Activated naive CD4-positive, alpha-beta T cell (primary cell): ENCODE results near the gene BANF2.
"Not testable (repeated sequence)": the region's sequence is repeated elsewhere in the genome, so short reads cannot be mapped to it uniquely, and the experiment has no call there.

Source experiments
- DNase-seq, 4 experiments: peaks; one replicate each; lab custom pipeline; 2025; lab: John Stamatoyannopoulos, UW

BANF2 gene

DNA sequence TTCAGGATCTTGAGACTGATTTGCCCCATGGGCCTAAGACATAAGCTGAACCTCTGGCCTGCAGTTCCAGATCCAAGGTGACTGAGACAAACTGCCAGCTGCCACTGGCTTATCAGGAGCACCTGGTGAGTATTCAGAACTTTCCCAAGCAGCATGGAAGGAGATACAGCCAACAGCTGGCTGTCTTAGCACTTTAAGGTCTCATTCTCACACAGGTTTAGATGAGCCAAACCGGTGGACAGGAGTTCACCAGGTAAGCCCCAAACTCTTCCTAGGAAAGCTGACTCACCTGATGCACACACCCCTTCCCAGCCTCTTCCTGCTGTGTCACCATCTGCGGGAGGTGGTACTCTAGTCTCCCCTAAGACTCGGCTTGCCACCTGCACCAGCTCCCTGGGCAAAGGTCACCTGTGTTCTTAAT lies at the start of gene BANF2:
TSS of gene BANF2 (plus strand) at position 36 of the 421 bp plus-strand sequence. CDS start 25,060 bp downstream, outside the sequence.
- no peak for DNase-seq

DNA sequence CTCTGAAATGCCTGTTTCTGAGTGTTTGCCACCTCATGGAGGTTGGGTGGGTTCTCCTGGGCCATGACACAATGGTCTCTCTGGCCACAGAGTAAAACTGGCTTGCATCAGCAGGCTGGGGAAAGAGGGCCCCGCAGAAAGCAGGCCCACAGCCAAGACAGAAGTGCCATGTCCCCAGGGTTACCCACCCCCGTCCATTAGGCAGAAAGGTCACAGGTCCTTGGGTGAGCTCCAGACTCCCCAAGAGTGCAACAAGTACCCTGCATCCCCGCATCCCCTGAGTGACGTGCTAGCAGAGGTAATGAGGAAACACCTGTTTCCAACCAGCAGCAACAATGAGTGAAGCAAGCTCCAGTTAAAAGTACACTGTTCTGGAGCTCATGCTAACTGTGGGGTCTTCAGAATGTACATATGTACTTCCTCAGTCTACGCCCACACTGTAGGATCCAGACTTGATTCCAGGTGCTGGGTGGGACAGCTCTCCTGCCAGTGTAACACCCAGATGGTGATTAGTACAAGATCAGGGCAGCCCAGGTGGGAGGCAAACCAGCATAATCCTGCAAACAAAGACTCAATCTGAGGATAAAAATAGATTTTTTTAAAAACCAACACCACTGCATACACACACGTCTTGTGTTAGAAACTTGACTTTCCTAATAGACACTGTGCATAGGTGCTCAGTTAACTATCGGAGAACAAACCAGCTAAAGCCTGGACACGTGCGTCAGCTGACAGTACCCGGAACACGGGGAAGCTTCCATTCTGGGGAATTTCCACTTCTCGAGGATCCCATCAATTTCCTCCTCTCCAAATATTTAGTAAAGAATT lies 49.3 kb upstream of the BANF2 start:
- no peak for DNase-seq

DNA sequence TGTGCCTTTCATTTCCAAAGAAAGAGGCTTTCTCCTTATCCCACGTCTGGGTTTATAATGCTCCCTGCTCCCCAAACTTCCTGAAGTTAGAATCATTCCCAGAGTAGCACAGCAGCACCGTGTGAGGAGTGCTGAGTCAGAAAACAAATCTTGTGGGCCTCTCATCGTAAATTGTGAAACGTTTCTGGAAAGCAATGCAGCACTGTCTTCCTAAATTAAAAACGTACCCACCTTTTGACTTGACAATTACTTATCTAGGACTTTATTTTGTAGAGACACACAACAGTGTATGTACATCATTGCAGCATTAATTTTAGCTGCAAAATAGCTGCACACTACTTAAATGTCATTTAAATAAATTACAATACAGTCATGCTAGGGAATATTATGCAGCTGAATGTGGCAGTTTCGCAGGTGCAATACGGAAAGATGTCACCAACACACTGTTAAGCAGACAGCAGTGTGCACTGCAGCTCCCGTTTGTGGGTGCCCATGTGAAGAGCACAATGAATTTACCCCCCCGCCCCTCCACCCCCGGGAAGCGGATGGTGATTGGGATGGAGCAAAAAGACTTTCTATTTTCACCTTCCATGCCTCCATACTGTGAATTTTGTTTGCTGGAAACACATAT lies 48.5 kb upstream of the BANF2 start:
- no peak for DNase-seq

DNA sequence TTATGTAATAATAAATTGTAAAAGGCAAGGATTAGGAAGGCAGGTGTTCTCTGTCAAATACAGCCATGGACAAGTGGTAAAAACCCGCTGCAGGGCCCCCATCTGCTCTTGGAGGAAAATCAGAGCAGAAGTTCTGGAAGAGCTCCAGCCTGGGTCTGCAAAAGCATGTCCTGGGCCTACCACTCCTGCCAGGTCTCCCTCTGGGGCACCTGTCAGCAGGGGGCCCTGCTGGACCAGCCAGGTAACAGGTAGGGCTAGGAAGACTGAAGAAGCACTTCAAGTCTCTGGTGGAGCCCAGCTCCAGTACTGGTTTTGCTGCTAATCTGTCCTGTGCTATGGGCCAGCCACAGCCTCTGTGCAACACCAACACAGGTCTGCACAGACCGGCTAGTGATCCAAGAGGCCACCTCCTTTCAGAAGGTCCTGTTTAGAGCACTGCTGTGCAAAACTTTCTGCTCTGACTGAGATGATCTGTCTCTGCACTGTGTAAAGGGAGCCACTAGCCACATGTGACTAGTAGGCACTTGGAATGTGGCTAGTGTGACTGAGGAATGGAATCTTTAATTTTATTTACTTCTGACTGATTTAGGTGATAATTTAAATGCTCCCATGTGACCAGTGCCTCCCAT lies 47.9 kb upstream of the BANF2 start:
- no peak for DNase-seq

DNA sequence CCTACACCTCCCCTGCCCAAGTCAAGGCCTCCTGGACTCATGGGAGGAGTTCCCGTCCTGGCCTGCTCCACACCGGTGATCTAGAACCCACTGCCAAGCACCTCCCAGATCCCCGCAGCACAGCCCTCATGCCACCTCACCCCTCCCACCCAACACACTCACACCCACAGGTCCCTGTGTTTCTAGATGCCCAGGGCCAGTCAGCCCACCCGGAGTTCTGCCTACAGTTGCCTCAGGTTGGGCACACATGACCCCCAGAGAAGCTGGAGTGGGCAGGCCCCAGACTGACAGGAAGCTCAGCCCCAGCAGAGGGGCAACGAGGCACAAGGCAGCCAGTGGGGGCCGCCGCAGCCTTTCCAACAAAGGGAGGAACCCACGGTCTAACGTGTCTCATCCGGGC lies 47.4 kb upstream of the BANF2 start:
- DNase-seq = no peak

DNA sequence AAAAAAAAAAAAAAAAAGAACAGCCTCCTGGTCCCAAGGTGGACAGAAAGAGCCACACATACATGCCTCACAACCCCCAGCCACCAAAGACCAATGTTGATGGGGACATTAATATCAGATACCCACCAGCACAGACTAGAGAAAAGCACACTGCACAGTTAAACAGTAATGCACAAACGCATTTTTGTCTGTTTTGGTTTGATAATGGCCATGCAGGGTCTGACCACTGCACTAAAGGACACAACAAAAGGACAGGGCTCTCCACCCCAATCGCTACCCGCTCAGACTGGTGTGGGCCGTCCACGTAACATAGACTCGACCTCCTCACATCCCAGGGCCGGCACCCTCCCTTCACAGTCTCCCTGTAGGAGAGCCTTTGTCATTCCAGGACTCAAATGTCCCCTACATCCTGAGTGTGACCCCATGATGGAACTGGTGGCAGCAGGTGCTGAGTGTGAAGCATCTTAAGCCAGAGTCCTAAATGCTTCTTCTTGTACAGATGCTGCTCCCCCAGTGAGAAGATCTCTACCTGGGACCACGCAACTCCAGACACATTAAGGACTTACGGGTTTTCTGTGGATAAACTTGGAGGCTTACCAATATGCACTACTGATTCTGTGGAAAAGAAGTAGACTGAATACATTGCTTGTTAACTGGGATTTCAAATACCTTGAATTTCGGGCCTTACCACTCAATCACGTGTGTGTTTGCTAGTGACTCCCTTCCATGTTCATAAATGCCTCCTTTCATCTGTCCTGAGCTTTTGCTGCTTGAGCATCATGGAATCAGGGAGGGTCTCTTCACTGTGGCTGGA lies 45.7 kb upstream of the BANF2 start:
- no peak for DNase-seq

DNA sequence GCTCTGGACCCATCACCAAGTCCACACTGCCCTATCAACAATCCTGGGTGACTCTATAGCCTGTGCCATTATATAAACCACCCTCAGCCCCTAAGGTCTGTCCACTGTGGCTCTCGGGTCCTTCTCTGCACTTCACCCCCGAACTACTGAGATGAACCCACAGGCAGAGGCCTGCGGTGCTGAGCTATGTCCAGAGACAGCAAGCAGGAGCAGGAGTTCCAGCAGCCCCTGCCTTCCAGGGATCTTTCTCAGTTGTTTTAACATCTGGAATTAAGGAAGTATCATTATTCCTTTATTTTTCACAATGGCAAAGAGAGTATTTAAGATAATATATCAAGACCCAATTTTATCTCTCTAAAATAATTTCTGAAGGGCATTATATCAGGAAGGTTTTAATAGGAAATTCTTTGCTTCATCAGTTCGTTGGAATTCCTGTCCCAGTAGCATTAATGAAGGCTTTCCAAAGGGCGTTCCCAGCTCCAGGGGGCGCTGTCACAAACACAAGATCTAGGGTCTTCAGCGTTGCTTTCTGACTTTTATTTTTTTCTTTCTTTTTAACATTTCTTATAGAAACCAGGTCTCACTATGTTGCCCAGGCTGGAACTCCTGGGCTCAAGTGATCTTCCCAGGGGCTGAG lies 45.0 kb upstream of the BANF2 start:
- DNase-seq = no peak

DNA sequence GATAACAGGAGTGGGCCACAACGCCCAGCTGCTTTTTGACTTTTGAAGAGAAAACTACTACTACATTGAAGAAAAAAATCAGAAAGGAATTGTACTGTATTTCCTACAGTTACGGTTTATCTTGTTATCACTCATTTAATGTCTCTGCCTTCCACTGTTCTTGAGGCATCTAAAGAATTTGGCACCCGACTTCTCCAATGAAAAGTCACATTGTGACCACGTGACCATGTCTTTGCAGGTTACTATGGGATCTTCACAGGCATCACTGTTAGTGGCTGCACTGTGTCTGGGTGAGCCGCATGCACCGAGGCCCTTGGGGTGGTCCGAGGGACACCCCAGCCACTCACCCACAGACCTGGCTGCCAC lies 44.5 kb upstream of the BANF2 start:
- no peak for DNase-seq

DNA sequence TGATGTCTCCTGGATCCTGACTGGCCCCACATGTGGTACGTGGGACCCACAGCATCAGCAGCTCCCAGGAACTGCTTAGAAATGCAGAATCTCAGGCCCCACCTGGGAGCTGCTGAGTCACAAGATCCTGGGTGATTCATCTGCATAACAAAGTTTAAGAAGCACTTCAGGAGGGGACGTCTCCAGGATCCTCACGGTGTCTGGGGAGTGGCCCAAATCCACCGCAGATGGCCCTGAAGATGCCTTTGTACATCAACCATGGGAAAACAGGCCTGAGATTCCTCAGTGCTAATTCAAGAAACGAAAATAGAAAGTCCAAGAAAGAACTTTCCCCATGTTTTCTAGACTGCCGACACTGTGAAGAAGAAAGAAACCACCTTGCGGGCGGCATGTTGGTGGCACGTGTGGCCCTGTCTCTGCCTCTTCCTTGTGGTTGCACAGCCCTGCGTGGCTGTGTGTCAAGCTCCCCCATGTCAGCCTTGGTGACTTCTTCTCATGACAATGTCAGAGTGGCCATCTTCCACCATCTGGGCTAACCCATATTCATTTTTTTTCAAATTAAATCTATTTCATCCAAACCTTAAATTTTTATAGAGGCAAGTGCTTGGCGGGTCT lies 43.8 kb upstream of the BANF2 start:
- no peak for DNase-seq

DNA sequence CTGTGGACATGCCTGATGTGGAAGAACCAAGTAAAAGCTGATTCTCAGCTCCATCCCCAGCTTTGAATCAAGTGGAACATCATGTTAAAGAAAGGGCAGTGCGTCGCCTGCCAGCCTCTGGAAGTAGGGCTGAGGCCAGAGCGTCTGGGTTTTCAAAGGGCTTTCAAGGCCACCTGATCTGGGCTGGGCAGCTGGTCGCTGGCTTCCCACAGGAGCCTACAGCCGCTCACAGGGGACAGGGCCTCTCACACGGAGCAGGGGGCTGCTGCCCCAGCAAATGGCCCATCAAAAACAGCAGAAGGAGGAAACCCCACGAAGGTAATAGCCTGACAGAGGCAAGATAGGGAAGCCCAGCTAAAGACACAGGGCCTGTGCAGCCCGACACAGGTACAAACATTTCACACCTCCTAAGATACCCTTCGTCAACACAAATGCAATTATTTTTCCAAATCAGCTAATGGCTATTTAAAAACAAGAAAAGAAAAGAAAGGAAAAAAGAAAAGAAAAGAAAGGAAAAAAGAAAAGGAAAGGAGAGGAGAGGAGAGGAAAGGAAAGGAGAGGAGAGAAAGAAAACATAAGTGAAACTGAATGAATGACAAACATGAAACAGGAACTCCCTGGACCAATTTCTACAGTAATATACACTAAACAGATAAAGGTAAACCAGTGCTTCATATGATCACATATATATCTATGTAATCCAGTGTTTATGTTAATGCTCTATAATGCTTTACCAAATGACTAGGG lies 42.5 kb upstream of the BANF2 start:
- DNase-seq = no peak

DNA sequence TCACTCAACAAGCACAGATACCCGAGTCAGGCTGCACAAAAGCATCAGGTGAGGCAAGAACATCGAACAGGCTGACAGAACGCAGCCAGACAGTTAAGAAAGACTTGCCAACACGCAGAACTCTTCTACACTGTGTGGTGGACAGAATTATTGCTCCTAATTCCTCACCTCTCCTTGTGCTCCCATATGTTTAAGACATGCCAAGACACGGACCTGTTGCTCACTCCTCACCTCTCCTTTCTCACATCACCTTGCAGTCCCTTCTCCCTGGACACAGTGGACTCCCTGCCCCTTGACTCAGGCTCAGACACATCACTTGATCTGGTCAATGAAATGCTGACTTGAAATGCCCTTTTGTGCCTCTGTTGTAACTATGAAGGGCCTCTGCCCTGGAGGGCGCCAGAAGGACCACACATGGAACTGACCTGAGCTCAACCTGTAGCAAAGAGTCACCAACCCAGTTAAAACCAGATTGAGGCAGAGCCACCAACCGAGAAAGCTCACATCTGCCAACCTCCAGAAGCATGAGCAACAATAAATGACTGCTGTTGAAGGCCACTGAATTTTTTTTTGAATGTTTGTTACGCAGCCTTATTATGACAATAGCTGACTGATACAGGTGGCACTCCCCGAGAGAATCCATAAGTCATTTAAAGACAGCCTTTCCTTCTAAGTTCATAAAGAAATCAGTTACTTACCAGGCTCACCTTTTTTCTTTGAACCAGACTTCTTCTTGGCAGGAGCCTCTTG lies 41.7 kb upstream of the BANF2 start:
- DNase-seq = no peak

DNA sequence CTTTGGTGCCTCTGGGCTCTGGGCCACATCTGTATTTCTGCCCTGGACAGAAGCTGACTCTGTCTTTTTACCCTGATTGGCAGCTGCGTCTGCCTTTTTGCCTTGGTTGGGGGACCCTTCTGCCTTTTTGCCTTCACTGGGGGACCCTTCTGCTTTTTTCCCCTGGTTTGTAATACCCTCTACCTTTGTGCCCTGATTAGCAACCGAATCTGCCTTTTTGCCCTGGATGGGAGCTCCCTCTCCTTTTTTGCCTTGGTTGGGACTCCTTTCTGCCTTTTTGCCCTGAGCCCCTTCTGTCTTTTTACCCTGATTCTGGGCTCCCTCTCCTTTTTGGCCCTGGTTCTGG lies 41.1 kb upstream of the BANF2 start:
- DNase-seq = no peak

DNA sequence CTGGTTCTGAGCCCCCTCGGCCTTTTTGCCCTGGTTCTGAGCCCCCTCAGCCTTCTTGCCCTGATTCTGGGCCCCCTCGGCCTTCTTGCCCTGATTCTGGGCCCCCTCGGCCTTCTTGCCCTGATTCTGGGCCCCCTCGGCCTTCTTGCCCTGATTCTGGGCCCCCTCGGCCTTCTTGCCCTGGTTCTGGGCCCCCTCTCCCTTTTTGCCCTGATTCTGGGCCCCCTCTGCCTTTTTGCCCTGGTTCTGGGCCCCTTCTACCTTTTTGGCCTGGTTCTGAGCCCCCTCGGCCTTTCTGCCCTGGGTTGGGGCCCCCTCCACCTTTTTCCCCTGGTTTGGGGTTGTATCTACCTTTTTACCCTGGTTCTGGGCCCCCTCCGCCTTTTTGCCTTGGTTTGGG lies 40.4 kb upstream of the BANF2 start:
- DNase-seq = not testable (repeated sequence)

DNA sequence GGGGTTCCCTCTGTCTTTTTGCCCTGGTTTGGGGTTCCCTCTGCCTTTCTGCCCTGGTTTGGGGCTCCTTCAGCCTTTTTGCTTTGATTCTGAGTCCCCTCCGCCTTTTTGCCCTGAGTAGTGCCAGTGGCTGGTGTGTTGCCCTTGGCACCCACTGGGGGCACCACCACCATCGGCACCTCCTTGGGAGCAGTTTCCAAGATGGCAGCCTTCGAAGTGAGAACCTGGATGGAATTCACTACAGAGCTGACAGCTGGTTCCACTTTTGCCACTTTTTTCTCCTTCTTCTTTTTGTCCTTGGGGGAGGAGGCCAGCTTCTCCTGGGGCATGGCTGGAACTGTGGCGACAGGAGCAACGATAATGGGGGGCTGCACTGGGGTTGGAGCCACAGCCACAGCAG lies 40.0 kb upstream of the BANF2 start:
- DNase-seq = no peak

DNA sequence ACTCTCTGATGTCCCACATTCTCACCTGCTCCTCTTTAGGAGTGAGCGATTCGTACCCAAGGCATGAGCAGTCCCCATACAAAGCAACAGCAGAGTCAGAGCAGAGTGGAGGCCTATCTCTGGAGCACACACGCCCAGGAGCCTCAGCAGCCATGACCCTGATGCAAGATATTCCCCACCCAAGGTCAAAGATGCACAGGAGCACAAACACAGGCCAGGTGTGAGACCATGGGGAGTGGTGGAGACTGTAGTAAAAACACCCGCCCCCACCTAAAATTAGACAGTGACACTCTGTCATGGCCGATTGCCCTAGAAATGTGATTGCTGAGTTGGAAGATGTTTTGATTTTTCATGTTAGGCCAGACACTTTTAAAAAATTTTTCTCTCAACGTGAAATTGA lies 39.1 kb upstream of the BANF2 start:
- no peak for DNase-seq

DNA sequence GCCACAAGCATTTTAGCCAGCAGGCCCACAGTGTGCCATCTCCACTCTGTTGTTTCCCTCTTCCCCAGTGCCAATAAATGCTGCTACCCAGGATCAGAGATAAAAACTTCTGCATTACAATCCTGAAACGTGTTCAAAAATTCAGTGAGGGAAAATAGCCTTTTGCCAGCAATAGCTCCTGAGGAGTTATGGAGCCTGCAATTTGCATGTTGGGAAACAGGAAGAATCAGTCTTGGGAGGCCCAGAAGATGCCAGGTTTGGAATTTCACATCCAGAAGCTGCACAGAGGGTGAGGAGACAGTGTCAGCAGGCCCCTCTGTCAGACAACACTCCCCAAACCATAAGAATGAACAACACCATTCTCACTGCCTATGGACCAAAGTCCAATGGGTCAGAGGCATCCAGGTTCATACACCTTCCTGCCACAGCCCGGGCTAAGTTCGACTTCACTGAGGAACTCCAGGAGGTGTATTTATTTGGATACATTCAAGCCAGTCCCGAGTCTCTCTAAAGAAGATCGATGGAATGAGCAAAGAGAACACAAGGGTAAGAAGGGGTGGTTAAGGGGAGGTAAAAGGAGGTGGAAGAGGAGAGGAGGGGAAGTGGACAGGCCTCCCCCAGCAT lies 38.5 kb upstream of the BANF2 start:
- DNase-seq = no peak

DNA sequence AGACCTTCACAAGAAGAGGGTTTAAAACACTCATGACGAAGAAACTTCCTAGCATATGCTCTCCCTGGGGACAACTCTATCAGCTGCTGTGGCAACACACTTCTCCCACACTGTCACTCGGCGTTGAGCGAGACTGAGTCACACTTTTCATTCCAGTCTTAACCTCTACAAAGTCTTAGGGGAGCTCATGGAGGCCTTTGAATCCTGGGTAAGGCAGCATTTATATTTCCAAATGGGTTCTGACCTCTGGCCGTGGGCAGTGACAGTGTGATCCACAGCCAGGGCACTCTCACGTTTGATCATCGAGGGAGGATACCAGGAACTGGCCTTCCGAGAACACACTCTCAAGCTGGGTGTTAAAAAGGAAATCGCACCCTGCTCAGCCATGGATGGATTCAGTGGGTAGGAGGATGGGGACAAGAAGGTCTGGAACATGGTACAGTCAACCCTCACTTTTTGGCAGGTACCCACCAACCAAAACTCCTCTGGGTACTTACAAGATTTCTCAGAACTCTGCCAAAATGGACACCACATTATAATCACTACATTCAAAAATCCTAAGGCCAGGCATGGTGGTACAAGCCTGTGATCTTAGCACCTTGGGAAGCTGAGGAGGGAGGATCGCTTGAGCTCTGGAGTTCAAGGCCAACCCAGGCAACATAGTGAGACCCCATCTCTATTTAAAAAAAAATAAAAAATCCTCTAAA lies 37.3 kb upstream of the BANF2 start:
- DNase-seq = no peak

DNA sequence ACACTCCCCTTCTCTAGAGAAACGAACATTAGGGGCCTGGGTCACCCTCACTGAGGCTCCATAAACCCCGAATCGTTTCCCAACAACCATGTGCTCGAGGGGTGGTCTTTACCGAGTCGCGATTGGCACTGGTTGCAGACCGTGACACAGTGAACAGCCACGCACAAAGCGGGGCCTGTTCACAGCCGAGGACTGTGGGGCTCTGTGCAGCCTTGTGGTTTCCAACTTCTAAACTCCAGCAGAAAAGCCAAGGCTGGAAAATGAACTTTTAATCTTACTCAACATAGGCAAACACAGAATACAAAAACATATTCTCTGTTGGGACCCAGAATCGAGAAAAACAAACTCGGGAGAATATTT lies 36.7 kb upstream of the BANF2 start:
- DNase-seq = no peak

DNA sequence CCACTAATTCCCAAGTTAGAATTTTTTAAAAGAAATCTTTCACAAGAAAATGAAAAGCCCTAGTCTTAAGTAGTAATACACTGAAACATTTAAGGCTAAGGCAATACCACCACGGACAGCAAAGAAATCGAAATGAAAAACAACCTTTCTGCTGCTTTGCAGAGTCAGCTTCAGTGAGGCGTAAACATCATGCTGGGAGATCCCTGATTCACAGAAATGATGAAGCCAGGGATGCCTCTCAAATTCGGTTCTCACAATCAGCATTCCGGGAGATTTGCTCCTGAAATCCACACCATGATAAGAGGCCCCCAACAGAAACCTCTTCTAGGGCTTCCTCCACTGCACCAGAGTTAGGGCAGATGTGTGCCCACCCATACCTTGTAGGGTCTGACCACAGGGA lies 36.3 kb upstream of the BANF2 start:
- no peak for DNase-seq
